HepG2 (cell line): Measurements from ENCODE around the gene NUP133. TPM values are rescaled to one million over a fixed set of nuclear protein-coding genes. Genes with fewer than 3 reads are reported as not detected.

Experiments
- DR1 ChIP-seq: sonication (generic); formaldehyde crosslinking; IDR thresholded peaks from 2 replicates; pipeline ENCODE4 v1.8.0; 2021; ENCODE audit warnings: mild to moderate bottlenecking, missing genetic modification reagents, inconsistent platforms
- MEIS2 ChIP-seq: sonication (generic); formaldehyde crosslinking; IDR thresholded peaks from 2 replicates; pipeline ENCODE4 v1.9.0; 2021; ENCODE audit warnings: mild to moderate bottlenecking, missing genetic modification reagents
- PHF8 ChIP-seq: sonication (generic); formaldehyde crosslinking; IDR thresholded peaks from 2 replicates; pipeline ENCODE4 v1.5.0; 2020; ENCODE audit warnings: missing genetic modification reagents
- POLR2A ChIP-seq, 2 experiments: IDR thresholded peaks; 2 replicates each; pipeline ENCODE4 v1.6.1; 2011; ENCODE audit warnings: low read depth in 2 of 2, low read length in 2 of 2, mild to moderate bottlenecking in 1 of 2, moderate library complexity in 1 of 2; ENCODE audit not compliant: insufficient read depth in 1 of 2
- TOPORS ChIP-seq: sonication (generic); formaldehyde crosslinking; IDR thresholded peaks from 2 replicates; pipeline ENCODE4 v1.8.0; 2023; ENCODE audit warnings: mild to moderate bottlenecking, missing genetic modification reagents
- ZMYM2 ChIP-seq: sonication (generic); formaldehyde crosslinking; IDR thresholded peaks from 2 replicates; pipeline ENCODE4 v1.8.0; 2022; ENCODE audit warnings: mild to moderate bottlenecking, missing genetic modification reagents
- ZNF138 ChIP-seq: sonication (generic); formaldehyde crosslinking; IDR thresholded peaks from 2 replicates; pipeline ENCODE4 v1.5.0; 2020; ENCODE audit warnings: mild to moderate bottlenecking, low read depth, missing genetic modification reagents
- ZNF33B ChIP-seq: sonication (generic); formaldehyde crosslinking; IDR thresholded peaks from 2 replicates; pipeline ENCODE4 v1.5.1; 2020; ENCODE audit warnings: mild to moderate bottlenecking, missing genetic modification reagents
- ZNF660 ChIP-seq: sonication (generic); formaldehyde crosslinking; IDR thresholded peaks from 2 replicates; pipeline ENCODE4 v1.5.1; 2020; ENCODE audit warnings: mild to moderate bottlenecking, low read depth, missing genetic modification reagents, borderline replicate concordance
- ZNF746 ChIP-seq: sonication (generic); formaldehyde crosslinking; IDR thresholded peaks from 2 replicates; pipeline ENCODE4 v1.8.0; 2022; ENCODE audit warnings: mild to moderate bottlenecking, missing genetic modification reagents
- polyA plus RNA-seq, 8 experiments: library from polyadenylated mRNA; depleted of rRNA in 3 of 8; stranded (reverse) in 7 of 8; unstranded in 1 of 8; fragments of >200 nt; fragmentation: Illumina TruSeq in 4 of 8; extraction: Trizol in 4 of 8; gene quantifications; 2 replicates each; pipeline versions ENCODE4 v1.2.1 to v1.2.3, GENCODE V29; 2011 to 2016; ENCODE audit warnings: low read depth in 4 of 8, missing spikeins in 1 of 8, mixed read lengths in 1 of 8; ENCODE audit not compliant: insufficient read depth in 1 of 8
- total RNA-seq, 5 experiments: library from RNA; depleted of rRNA; stranded (reverse); fragments of >200 nt; fragmentation: Illumina TruSeq; extraction: Trizol; gene quantifications; 2 replicates each; pipeline ENCODE4 v1.2.3, GENCODE V29; 2016; ENCODE audit warnings: low read depth in 1 of 5
- TF ChIP-seq, protein P1 (sequence below): sonication (generic); formaldehyde crosslinking; IDR thresholded peaks from 2 replicates; pipeline ENCODE4 v1.5.1; 2020; ENCODE audit warnings: mild to moderate bottlenecking, moderate library complexity, missing genetic modification reagents
- TF ChIP-seq, protein P2 (sequence below): sonication (generic); formaldehyde crosslinking; conservative IDR thresholded peaks from 2 replicates; pipeline ENCODE4 v1.4.0; 2020; ENCODE audit warnings: missing genetic modification reagents
- TF ChIP-seq, protein P3 (sequence below): sonication (generic); formaldehyde crosslinking; IDR thresholded peaks from 2 replicates; pipeline ENCODE4 v1.9.0; 2021; ENCODE audit warnings: missing genetic modification reagents, borderline replicate concordance
- TF ChIP-seq, protein P4 (sequence below): sonication (generic); formaldehyde crosslinking; IDR thresholded peaks from 2 replicates; pipeline ENCODE4 v1.4.0; 2020; ENCODE audit warnings: missing genetic modification reagents, mild to moderate bottlenecking, borderline replicate concordance
- TF ChIP-seq, protein P5 (sequence below): sonication (generic); formaldehyde crosslinking; IDR thresholded peaks from 2 replicates; pipeline ENCODE4 v1.5.1; 2020; ENCODE audit warnings: mild to moderate bottlenecking, missing genetic modification reagents, borderline replicate concordance

NUP133 gene
- total and polyA plus RNA-seq, 2 of the 13 experiments (the other 11 are each of a cell fraction or from before 2014, with no cell fraction given), result 17.7 to 45.6 TPM

DNA sequence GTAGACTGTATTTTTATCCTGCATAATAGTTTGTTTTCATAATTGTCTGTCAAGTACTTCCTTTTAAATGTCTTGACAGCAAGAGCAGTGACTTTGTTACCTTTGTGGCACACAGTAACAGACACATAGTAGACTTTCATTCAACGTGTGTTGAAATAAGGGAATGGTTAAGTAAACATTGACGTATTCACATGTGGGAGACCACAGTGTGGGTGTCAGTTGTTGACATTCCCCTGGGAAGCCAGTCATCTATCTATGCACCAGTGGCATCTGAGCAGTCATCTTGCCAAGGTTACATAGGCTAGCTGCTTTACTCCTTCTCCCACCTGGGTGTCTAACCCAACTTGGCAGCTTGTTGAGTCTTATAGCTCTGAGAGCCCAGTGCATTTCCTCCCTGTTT lies 1.4 kb upstream of the NUP133 start (continued):
- TF ChIP-seq, protein P1, sequence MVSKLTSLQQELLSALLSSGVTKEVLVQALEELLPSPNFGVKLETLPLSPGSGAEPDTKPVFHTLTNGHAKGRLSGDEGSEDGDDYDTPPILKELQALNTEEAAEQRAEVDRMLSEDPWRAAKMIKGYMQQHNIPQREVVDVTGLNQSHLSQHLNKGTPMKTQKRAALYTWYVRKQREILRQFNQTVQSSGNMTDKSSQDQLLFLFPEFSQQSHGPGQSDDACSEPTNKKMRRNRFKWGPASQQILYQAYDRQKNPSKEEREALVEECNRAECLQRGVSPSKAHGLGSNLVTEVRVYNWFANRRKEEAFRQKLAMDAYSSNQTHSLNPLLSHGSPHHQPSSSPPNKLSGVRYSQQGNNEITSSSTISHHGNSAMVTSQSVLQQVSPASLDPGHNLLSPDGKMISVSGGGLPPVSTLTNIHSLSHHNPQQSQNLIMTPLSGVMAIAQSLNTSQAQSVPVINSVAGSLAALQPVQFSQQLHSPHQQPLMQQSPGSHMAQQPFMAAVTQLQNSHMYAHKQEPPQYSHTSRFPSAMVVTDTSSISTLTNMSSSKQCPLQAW (CRISPR knock-in tag), result no peak
- TF ChIP-seq ZNF33B (CRISPR knock-in tag) (no peak), TOPORS (CRISPR knock-in tag) (no peak), POLR2A (IDR thresholded peaks at IDR 0.05; ENCODE audit: insufficient read depth in 1 of 2, low read depth in 2 of 2, low read length in 2 of 2) (0 out of 4 replicates have a peak, but pooled peaks of 1 of the 2 experiments have one; percentile 24), MEIS2 (no peak), DR1 (no peak), ZNF138 (no peak), PHF8 (CRISPR knock-in tag) (no peak), ZNF660 (no peak), ZNF746 (CRISPR knock-in tag) (no peak), ZMYM2 (0 out of 2 replicates have a peak, but pooled peaks have one; percentile 32)
- TF ChIP-seq, protein P2, sequence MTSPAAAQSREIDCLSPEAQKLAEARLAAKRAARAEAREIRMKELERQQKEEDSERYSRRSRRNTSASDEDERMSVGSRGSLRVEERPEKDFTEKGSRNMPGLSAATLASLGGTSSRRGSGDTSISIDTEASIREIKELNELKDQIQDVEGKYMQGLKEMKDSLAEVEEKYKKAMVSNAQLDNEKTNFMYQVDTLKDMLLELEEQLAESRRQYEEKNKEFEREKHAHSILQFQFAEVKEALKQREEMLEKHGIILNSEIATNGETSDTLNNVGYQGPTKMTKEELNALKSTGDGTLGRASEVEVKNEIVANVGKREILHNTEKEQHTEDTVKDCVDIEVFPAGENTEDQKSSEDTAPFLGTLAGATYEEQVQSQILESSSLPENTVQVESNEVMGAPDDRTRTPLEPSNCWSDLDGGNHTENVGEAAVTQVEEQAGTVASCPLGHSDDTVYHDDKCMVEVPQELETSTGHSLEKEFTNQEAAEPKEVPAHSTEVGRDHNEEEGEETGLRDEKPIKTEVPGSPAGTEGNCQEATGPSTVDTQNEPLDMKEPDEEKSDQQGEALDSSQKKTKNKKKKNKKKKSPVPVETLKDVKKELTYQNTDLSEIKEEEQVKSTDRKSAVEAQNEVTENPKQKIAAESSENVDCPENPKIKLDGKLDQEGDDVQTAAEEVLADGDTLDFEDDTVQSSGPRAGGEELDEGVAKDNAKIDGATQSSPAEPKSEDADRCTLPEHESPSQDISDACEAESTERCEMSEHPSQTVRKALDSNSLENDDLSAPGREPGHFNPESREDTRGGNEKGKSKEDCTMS (CRISPR knock-in tag), result no peak
- TF ChIP-seq, protein P3, sequence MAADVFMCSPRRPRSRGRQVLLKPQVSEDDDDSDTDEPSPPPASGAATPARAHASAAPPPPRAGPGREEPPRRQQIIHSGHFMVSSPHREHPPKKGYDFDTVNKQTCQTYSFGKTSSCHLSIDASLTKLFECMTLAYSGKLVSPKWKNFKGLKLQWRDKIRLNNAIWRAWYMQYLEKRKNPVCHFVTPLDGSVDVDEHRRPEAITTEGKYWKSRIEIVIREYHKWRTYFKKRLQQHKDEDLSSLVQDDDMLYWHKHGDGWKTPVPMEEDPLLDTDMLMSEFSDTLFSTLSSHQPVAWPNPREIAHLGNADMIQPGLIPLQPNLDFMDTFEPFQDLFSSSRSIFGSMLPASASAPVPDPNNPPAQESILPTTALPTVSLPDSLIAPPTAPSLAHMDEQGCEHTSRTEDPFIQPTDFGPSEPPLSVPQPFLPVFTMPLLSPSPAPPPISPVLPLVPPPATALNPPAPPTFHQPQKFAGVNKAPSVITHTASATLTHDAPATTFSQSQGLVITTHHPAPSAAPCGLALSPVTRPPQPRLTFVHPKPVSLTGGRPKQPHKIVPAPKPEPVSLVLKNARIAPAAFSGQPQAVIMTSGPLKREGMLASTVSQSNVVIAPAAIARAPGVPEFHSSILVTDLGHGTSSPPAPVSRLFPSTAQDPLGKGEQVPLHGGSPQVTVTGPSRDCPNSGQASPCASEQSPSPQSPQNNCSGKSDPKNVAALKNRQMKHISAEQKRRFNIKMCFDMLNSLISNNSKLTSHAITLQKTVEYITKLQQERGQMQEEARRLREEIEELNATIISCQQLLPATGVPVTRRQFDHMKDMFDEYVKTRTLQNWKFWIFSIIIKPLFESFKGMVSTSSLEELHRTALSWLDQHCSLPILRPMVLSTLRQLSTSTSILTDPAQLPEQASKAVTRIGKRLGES (CRISPR knock-in tag), result no peak
- TF ChIP-seq, protein P4, sequence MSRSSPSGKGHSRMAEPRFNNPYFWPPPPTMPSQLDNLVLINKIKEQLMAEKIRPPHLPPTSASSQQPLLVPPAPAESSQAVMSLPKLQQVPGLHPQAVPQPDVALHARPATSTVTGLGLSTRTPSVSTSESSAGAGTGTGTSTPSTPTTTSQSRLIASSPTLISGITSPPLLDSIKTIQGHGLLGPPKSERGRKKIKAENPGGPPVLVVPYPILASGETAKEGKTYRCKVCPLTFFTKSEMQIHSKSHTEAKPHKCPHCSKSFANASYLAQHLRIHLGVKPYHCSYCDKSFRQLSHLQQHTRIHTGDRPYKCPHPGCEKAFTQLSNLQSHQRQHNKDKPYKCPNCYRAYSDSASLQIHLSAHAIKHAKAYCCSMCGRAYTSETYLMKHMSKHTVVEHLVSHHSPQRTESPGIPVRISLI (CRISPR knock-in tag), result no peak
- TF ChIP-seq, protein P5, sequence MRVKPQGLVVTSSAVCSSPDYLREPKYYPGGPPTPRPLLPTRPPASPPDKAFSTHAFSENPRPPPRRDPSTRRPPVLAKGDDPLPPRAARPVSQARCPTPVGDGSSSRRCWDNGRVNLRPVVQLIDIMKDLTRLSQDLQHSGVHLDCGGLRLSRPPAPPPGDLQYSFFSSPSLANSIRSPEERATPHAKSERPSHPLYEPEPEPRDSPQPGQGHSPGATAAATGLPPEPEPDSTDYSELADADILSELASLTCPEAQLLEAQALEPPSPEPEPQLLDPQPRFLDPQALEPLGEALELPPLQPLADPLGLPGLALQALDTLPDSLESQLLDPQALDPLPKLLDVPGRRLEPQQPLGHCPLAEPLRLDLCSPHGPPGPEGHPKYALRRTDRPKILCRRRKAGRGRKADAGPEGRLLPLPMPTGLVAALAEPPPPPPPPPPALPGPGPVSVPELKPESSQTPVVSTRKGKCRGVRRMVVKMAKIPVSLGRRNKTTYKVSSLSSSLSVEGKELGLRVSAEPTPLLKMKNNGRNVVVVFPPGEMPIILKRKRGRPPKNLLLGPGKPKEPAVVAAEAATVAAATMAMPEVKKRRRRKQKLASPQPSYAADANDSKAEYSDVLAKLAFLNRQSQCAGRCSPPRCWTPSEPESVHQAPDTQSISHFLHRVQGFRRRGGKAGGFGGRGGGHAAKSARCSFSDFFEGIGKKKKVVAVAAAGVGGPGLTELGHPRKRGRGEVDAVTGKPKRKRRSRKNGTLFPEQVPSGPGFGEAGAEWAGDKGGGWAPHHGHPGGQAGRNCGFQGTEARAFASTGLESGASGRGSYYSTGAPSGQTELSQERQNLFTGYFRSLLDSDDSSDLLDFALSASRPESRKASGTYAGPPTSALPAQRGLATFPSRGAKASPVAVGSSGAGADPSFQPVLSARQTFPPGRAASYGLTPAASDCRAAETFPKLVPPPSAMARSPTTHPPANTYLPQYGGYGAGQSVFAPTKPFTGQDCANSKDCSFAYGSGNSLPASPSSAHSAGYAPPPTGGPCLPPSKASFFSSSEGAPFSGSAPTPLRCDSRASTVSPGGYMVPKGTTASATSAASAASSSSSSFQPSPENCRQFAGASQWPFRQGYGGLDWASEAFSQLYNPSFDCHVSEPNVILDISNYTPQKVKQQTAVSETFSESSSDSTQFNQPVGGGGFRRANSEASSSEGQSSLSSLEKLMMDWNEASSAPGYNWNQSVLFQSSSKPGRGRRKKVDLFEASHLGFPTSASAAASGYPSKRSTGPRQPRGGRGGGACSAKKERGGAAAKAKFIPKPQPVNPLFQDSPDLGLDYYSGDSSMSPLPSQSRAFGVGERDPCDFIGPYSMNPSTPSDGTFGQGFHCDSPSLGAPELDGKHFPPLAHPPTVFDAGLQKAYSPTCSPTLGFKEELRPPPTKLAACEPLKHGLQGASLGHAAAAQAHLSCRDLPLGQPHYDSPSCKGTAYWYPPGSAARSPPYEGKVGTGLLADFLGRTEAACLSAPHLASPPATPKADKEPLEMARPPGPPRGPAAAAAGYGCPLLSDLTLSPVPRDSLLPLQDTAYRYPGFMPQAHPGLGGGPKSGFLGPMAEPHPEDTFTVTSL (CRISPR knock-in tag), result 0 out of 2 replicates have a peak, but pooled peaks have one; percentile 46
